Common myeloid progenitor, CD34-positive (primary cell): ENCODE results near the gene TEX14.

Experiments
- CTCF ChIA-PET: fragments of 350-600 bp; sonication (Branson Sonifier 250); formaldehyde crosslinking; loops from one replicate; lab custom pipeline; 2021; ENCODE audit warnings: antibody characterized with exemption; lab: Charles Lee
- POLR2A ChIA-PET: fragments of 350-600 bp; sonication (Branson Sonifier 250); formaldehyde crosslinking; loops from one replicate; lab custom pipeline; 2021; ENCODE audit warnings: antibody characterized with exemption; lab: Charles Lee
- DNase-seq, 3 donors: peaks; one replicate each; pipeline versions ENCODE4 v3.0.0 to v3.0.0-alpha.2; 2013
- H3K27ac ChIP-seq, 2 experiments: 1 replicate in 1 of 2; 2 replicates in 1 of 2; pipeline ENCODE4 v1.7.0; 2013; ENCODE audit warnings: inconsistent platforms in 2 of 2, low read length in 2 of 2, mild to moderate bottlenecking in 2 of 2, low read depth in 1 of 2, moderate library complexity in 1 of 2; ENCODE audit not compliant: severe bottlenecking in 2 of 2, insufficient read depth in 1 of 2, poor library complexity in 1 of 2
- H3K27me3 ChIP-seq, 5 experiments: replicated peaks in 2 of 5; 1 replicate in 3 of 5; 2 replicates in 2 of 5; pipeline versions ENCODE4 v1.6.1 to v1.7.0; 2013; ENCODE audit warnings: low read length in 4 of 5, mild to moderate bottlenecking in 2 of 5, moderate library complexity in 2 of 5, inconsistent platforms in 1 of 5; ENCODE audit not compliant: insufficient read depth in 5 of 5, control insufficient read depth in 4 of 5
- H3K36me3 ChIP-seq, 4 experiments: 1 replicate in 2 of 4; 2 replicates in 2 of 4; pipeline versions ENCODE4 v1.6.1 to v1.7.0; 2013; ENCODE audit warnings: low read length in 3 of 4, control low read depth in 1 of 4, mild to moderate bottlenecking in 1 of 4; ENCODE audit not compliant: control insufficient read depth in 4 of 4, insufficient read depth in 4 of 4
- H3K4me1 ChIP-seq, 4 experiments: 1 replicate in 3 of 4; 2 replicates in 1 of 4; pipeline versions ENCODE4 v1.6.1 to v1.7.1; 2013; ENCODE audit warnings: low read length in 3 of 4, mild to moderate bottlenecking in 3 of 4, control low read depth in 1 of 4, inconsistent platforms in 1 of 4, moderate library complexity in 1 of 4; ENCODE audit not compliant: control insufficient read depth in 4 of 4, insufficient read depth in 4 of 4; ENCODE audit errors: control extremely low read depth in 1 of 4
- H3K4me3 ChIP-seq, 7 experiments: 1 replicate in 4 of 7; 2 replicates in 3 of 7; pipeline versions ENCODE4 v1.5.1 to v1.7.0; 2013; ENCODE audit warnings: mild to moderate bottlenecking in 7 of 7, low read length in 6 of 7, moderate library complexity in 6 of 7, inconsistent platforms in 2 of 7, low read depth in 2 of 7, control low read depth in 1 of 7; ENCODE audit not compliant: insufficient read depth in 4 of 7, control insufficient read depth in 1 of 7; ENCODE audit errors: extremely low read depth in 1 of 7
- H3K9me3 ChIP-seq, 5 experiments: 1 replicate in 4 of 5; 2 replicates in 1 of 5; pipeline versions ENCODE4 v1.6.1 to v1.7.1; 2013; ENCODE audit warnings: low read length in 4 of 5, mild to moderate bottlenecking in 2 of 5, inconsistent platforms in 1 of 5, low read depth in 1 of 5, moderate library complexity in 1 of 5; ENCODE audit not compliant: control insufficient read depth in 4 of 5, insufficient read depth in 2 of 5; ENCODE audit errors: control extremely low read depth in 1 of 5
- WGBS: methylation state at CpG from one replicate; pipeline ENCODE4 v1.1.5; 2013; ENCODE audit not compliant: insufficient coverage; 5-methylcytosine and 5-hydroxymethylcytosine counted together

The TEX14 gene

DNA sequence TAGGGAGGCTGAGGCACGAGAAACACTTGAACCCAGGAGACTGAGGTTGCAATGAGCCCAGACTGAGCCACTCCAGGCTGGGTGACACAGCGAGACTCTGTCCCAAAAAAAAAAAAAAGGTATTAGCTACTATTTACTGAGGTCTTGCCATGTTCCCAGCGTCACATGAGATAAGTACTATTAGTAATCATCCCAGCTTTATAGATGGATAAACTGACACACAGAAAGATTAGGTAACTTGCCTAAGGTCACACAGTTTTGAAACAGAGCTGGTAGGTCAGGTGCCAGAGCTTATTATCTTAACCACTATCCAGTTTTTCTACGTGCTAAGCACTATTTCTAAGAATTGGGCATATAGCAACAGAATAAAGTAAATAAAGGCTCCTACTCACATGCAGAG lies 51.6 kb downstream of the TEX14 start:
- Histone ChIP-seq H3K27me3 (no peaks in the 10 kb centered on the region), H3K4me3 (no peak overlapping the region), H3K4me1 (no peaks in the 10 kb centered on the region), H3K27ac (no peak overlapping the region), H3K9me3 (no peaks in the 10 kb centered on the region), H3K36me3 (no peaks in the 10 kb centered on the region)
- ChIA-PET CTCF (interaction anchor here (0.9 to 2.1 kb wide), 2 partner anchors 9 to 52 kb away, joined by 3 to 8 read pairs; no protein-coding TSS in a partner anchor), POLR2A (interaction anchor here (0.8 to 2.2 kb wide), 2 partner anchors 8 to 110 kb away, joined by 4 to 8 read pairs; no protein-coding TSS in a partner anchor)
- DNase-seq: no peak
- WGBS: 100% methylated on average over 3 of the region's 4 CpGs

DNA sequence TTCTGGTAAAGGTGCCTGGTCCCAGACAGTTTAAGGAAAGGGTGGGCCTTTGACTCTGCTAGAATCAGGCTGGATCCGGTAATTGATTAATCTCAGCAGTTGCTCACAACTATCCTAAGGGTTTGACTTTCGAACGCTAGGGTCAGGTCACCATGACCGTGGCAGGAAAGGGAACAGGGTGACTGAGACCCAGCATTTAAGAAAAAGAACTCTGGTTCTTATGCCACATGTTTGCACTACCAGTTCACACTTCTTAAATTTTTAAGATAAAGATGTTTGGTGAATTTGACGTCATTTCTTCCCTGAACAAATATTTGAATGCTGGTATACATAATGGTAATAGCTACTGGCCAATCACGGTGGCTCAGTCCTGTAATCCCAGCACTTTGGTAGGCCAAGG lies 52.2 kb downstream of the TEX14 start:
- no peaks in the 10 kb centered on the region for H3K27me3 ChIP-seq
- H3K9me3 ChIP-seq: no peaks in the 10 kb centered on the region
- no peak for DNase-seq
- no peak overlapping the region for H3K27ac ChIP-seq
- 91% methylated on average over 5 of the region's 6 CpGs for WGBS
- no peaks in the 10 kb centered on the region for H3K36me3 ChIP-seq
- ChIA-PET CTCF (interaction anchor here (0.9 to 2.1 kb wide), 2 partner anchors 8 to 51 kb away, joined by 3 to 8 read pairs; no protein-coding TSS in a partner anchor), POLR2A (interaction anchor here (0.8 to 2.2 kb wide), 2 partner anchors 8 to 111 kb away, joined by 4 to 8 read pairs; no protein-coding TSS in a partner anchor)
- no peaks in the 10 kb centered on the region for H3K4me1 ChIP-seq
- no peak overlapping the region for H3K4me3 ChIP-seq

DNA sequence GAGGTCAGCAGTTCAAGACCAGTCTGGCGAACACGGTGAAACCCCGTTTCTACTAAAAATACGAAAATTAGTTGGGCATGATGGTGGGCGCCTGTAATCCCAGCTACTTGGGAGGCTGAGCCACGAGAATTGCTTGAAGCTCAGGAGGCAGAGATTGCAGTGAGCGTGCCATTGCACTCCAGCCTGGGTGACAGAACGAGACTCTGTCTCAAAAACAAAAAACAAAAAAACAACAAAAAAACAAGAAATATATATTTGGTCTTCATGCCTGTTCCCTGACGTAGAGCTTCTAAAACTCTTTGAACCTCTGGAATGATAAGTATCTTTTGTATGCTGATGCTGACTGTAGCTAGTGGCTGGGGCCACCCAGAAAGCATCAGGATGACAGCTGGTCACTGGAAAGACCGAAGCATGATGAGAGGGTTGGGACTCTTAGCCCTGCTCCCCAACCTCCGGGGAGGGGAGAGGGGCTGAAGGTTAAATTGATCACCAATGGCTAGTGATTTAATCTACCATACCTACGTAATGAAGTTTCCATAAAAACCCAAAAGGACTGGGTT lies 54.8 kb downstream of the TEX14 start:
- no peak overlapping the region for H3K4me3 ChIP-seq
- H3K27ac ChIP-seq: no peak overlapping the region
- no peaks in the 10 kb centered on the region for H3K36me3 ChIP-seq
- WGBS: 91% methylated on average over 9 of the region's 12 CpGs
- ChIA-PET POLR2A (interaction anchor here (0.7 to 1.3 kb wide), 2 partner anchors 21 to 281 kb away, joined by 3 to 6 read pairs; no protein-coding TSS in a partner anchor), CTCF (interaction anchor here (1.4 kb wide), 1 partner anchor 60 kb away, joined by 3 read pairs; no protein-coding TSS in a partner anchor)
- no peaks in the 10 kb centered on the region for H3K27me3 ChIP-seq
- no peak for DNase-seq
- H3K9me3 ChIP-seq: no peaks in the 10 kb centered on the region
- H3K4me1 ChIP-seq: peaks cover 0 to 5% (median 4%) of the 10 kb centered on the region in 4 experiments

DNA sequence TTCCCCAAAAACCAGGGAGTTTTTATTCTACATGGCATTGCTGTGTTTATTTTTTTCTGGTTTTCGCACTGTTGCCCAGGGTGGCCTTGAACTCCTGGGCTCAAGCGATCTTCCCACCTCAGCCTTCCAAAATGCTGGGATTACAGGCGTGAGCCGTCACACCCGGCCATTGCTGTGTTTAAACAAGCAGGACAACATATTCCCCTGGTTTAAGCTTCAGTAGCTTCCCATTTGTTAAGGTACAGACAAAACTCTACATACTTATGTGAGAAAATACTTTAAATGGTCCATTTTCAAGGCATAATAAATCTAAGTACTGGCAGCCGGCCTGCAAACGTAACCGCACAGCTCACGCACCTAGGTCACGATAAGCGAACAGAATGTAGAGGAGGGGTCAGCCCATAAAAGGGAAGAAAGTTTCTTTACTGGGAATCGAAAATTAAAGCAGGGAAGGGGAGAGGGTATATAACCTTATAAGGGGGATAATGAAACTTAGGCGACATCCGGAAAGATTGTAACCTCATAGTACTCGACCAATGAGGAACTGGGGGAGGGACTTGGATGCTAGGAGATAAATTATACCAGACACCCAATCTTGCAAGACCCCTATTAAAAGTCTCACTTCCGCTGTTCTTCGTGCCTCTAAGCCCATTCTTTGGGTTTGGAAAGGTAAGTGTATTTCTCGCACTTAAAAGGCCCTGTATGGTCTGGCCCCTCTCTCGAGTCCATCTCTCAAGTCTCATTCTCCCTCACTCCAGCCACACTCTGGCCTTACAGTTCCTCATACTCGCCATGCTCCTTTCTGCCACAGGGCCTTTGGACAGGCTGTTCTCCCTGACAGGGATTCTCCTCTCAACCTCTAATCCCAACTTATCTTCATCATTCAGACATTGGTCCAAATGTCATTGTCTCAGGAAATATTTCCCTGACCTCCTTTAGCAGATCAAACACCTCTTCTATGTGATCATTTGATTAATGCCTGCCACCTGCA lies 59.2 kb downstream of the TEX14 start:
- DNase-seq: peak in 2 of 3 donors; percentile 30 to 54
- Histone ChIP-seq H3K27me3 (no peaks in the 10 kb centered on the region), H3K9me3 (no peaks in the 10 kb centered on the region), H3K4me3 (peak overlapping the region in 6 of 7 experiments; percentile 52 to 75 (median 64)), H3K36me3 (no peaks in the 10 kb centered on the region), H3K4me1 (peaks cover 0 to 16% (median 9%) of the 10 kb centered on the region in 4 experiments), H3K27ac (peak overlapping the region; percentile 99 to 100)
- WGBS: 80% methylated on average over 16 of the region's 20 CpGs
- ChIA-PET POLR2A (interaction anchor here (0.8 to 2.7 kb wide), 13 partner anchors 8 to 527 kb away, joined by 3 to 69 read pairs (median 8); partner anchors contain the start of genes MTMR4, RAD51C and TEX14), CTCF (interaction anchor here (0.7 to 2.6 kb wide), 9 partner anchors 7 to 114 kb away, joined by 3 to 12 read pairs (median 7); no protein-coding TSS in a partner anchor)

DNA sequence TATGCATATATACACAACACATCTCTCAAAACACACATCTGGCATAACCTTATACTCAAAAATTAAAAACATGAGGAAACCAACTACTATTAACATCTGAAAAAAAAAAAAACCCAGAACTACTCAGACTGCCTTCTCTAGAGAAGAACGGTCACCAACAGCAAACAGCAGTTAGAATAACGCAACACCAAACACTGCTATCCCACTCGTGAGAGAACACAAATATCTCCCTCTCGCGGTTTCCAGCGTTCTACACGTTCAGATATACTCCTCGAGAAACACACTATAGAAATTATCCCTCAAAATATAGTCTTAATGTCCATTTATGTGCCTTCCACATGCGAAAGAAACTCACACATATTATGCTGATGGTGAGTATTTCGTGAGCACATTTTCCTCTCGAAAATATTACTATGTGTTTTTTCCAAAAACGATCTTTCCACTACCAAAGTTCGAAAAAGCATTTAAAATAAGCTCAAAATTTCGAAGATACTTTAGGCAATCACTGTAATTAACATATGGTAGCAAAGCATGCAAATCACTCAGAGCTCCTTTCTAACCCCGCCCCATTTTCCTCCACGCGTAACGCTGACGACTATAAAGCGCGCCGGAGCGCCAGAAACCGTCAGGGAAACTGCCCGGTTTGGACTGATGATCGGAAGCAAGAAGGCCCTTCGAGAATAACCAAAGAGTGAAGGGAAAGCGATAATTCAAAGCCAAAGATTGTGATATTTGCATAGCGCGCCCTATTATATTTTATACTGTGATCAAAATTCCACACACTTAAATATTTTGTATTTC lies 60.1 kb downstream of the TEX14 start:
- Histone ChIP-seq H3K27ac (peak overlapping the region; percentile 99 to 100), H3K4me3 (peak overlapping the region in 6 of 7 experiments; percentile 52 to 75 (median 64)), H3K27me3 (no peaks in the 10 kb centered on the region), H3K9me3 (no peaks in the 10 kb centered on the region), H3K36me3 (no peaks in the 10 kb centered on the region), H3K4me1 (peaks cover 0 to 21% (median 13%) of the 10 kb centered on the region in 4 experiments)
- peak; percentile 98 for DNase-seq
- POLR2A ChIA-PET: interaction anchor here (0.6 to 2.7 kb wide), 23 partner anchors 9 to 988 kb away, joined by 3 to 69 read pairs (median 5); partner anchors contain the start of genes CLTC, MTMR4, RAD51C and SUPT4H1
- 0% methylated on average over 16 of the region's 30 CpGs for WGBS
- CTCF ChIA-PET: interaction anchor here (0.7 to 2.6 kb wide), 13 partner anchors 8 to 113 kb away, joined by 3 to 12 read pairs (median 5); no protein-coding TSS in a partner anchor
